GM21423 (cell line): ENCODE measurements around the gene S100A6.

ENCODE experiments used
- ATAC-seq: cut with Tn5 transposase; IDR thresholded peaks from one replicate; pipeline ENCODE4 v1.9.1; 2021; ENCODE audit warnings: mild to moderate bottlenecking, moderate library complexity; ENCODE audit not compliant: unreplicated experiment

S100A6 gene

GRCh38 chr1:153507926-153508583 lies 27.7 kb downstream of the S100A6 start:
- ATAC-seq = no peak

- ATAC-seq = no peak
These were observed 28.9 kb downstream of the S100A6 start for GRCh38 chr1:153506831-153507413.

GRCh38 chr1:153506386-153506785 lies 29.4 kb downstream of the S100A6 start:
- no peak for ATAC-seq

- no peak for ATAC-seq
These were observed 30.2 kb downstream of the S100A6 start for GRCh38 chr1:153505576-153505975.

GRCh38 chr1:153503766-153504165 lies 32.0 kb downstream of the S100A6 start:
- ATAC-seq = no peak

GRCh38 chr1:153498746-153499145 lies 37.0 kb downstream of the S100A6 start:
- no peak for ATAC-seq

- no peak for ATAC-seq
These were observed 40.3 kb downstream of the S100A6 start for GRCh38 chr1:153495536-153495935.

GRCh38 chr1:153494976-153495535 lies 40.7 kb downstream of the S100A6 start:
- no peak for ATAC-seq

- ATAC-seq = no peak
These were observed 42.3 kb downstream of the S100A6 start for GRCh38 chr1:153493343-153493960.

- ATAC-seq = no peak
These were observed 45.3 kb downstream of the S100A6 start for GRCh38 chr1:153490272-153491051.

GRCh38 chr1:153488731-153489130 lies 47.1 kb downstream of the S100A6 start:
- ATAC-seq = no peak

GRCh38 chr1:153487707-153488106 lies 48.1 kb downstream of the S100A6 start:
- ATAC-seq = no peak

- no peak for ATAC-seq
These were observed 49.9 kb downstream of the S100A6 start for GRCh38 chr1:153485863-153486262.
